Astrocyte of the cerebellum (primary cell): Measurements from ENCODE around the gene POC1A.
A peak's percentile ranks its signal among the peaks of the same experiment; 100 is the strongest.

ENCODE experiments used
- DNase-seq: peaks from one replicate; pipeline ENCODE4 v3.0.0-alpha.2; 2011; ENCODE audit warnings: low read depth
- H3K4me3 ChIP-seq: 2 replicates; pipeline ENCODE4 v1.5.1; 2011; ENCODE audit warnings: mild to moderate bottlenecking, low read depth, low read length, moderate library complexity
- in situ Hi-C: cut with HindIII; loops from 2 replicates; pipeline ENCODE4 v1.10.0; 2017; ENCODE audit warnings: low sequenced_read_pairs
- TF ChIP-seq, protein P1 (sequence below): IDR thresholded peaks from 2 replicates; pipeline ENCODE4 v1.5.1; 2012; ENCODE audit warnings: low read length, low read depth, moderate library complexity, mild to moderate bottlenecking; ENCODE audit errors: missing control alignments

The POC1A gene

GRCh38 chr3:52197842-52198625 lies 43.8 kb upstream of the POC1A start, which contains the start of gene ALAS1:
Gene ALAS1 (plus strand): TSS chr3:52198160. CDS start chr3:52199242, 1,082 bp downstream.
- H3K4me3 ChIP-seq = peak within 1 kb of the TSS; percentile 94
- in situ Hi-C loops = no loop called here
- DNase-seq = peak; percentile 62
- TF ChIP-seq, protein P1, sequence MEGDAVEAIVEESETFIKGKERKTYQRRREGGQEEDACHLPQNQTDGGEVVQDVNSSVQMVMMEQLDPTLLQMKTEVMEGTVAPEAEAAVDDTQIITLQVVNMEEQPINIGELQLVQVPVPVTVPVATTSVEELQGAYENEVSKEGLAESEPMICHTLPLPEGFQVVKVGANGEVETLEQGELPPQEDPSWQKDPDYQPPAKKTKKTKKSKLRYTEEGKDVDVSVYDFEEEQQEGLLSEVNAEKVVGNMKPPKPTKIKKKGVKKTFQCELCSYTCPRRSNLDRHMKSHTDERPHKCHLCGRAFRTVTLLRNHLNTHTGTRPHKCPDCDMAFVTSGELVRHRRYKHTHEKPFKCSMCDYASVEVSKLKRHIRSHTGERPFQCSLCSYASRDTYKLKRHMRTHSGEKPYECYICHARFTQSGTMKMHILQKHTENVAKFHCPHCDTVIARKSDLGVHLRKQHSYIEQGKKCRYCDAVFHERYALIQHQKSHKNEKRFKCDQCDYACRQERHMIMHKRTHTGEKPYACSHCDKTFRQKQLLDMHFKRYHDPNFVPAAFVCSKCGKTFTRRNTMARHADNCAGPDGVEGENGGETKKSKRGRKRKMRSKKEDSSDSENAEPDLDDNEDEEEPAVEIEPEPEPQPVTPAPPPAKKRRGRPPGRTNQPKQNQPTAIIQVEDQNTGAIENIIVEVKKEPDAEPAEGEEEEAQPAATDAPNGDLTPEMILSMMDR = no peak

GRCh38 chr3:52197499-52197841 lies 43.2 kb upstream of the POC1A start:
- in situ Hi-C loops = no loop called here
- DNase-seq = no peak
- H3K4me3 ChIP-seq = peak overlapping the region; percentile 94
- TF ChIP-seq, protein P1 = no peak

GRCh38 chr3:52196977-52197376 lies 42.8 kb upstream of the POC1A start:
- in situ Hi-C loops = no loop called here
- no peak for DNase-seq
- TF ChIP-seq, protein P1 = no peak
- no peak overlapping the region for H3K4me3 ChIP-seq

DNA sequence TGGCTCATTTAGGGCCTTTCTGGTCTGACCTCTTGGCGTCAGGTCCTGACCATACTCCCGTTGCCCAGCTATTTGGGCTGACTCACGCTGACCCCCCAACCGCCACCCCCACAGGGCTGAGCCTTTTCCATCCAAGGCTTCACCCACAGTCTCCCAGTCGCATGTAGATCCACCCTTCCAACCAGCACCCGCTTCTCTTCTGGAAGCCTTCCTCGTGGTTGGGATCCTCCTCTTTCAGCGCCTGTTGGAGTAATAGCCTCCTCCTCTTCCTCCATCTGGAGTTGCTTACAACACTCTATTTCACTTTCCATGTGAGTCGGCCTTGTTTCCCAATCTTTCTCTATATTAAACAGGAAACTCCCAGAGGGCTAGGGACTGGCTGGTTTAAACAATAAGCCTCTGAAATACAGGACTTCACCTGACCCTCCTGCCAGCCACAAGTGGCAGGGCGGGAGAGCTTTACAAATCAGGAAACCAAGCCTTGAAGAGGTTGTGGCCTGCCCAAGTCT lies 41.7 kb upstream of the POC1A start:
- H3K4me3 ChIP-seq = no peak overlapping the region
- DNase-seq = no peak
- TF ChIP-seq, protein P1 = no peak
- in situ Hi-C loops = no loop called here

GRCh38 chr3:52195291-52195597 lies 41.0 kb upstream of the POC1A start:
- no peak overlapping the region for H3K4me3 ChIP-seq
- in situ Hi-C loops = no loop called here
- DNase-seq = no peak
- TF ChIP-seq, protein P1 = no peak

DNA sequence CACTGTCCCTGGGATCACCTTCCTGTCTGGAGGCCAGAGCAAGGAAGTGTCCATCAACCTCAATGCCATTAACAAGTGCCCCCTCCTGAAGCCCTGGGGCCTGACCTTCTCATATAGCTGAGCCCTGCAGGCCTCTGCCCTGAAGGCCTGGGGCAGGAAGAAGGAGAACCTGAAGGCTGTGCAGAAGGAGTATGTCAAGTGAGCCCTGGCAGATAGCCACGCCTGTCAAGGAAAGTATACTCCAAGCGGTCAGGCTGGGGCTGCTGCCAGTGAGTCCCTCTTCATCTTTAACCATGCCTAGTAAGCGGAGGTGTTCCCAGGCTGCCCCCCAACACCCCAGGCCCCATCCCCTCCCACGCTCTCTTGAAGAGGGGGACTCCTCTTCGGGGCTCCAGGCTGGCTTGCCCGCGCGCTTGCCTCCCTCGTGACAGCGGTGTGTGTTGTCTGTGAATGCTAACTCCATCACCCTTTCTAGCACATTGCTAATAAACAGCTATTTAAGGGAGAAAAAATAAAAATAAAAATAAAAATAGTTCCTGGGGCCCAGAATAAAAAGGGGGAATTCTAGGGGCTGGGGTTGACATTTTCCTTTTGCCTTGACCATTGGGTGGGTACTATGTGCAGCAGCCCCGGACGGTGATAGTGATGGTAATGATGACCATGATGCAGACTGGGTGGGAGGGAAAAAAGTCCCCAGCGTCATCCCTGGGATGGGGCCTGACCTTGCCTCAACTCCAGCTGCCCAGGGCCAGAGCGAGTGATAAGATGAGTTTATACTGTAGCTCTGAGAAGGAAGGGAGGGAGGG lies 40.5 kb upstream of the POC1A start:
- in situ Hi-C loops = no loop called here
- no peak overlapping the region for H3K4me3 ChIP-seq
- TF ChIP-seq, protein P1 = no peak
- DNase-seq = no peak
